Measurements from ENCODE around the gene RSPRY1.

- TF ChIP-seq POLR2AphosphoS2 (conservative IDR thresholded peaks at IDR 0.05; ENCODE audit: low read length) (no peak), CTCF (IDR thresholded peaks at IDR 0.05) (no peak), MAX (IDR thresholded peaks at IDR 0.05) (no peak), PBX3 (IDR thresholded peaks at IDR 0.05) (no peak), EP300 (IDR thresholded peaks at IDR 0.05) (no peak), REST (IDR thresholded peaks at IDR 0.05) (no peak), RAD21 (conservative IDR thresholded peaks at IDR 0.05 in 1 of 2, IDR thresholded peaks at IDR 0.05 in 1 of 2) (no peak), JUN (IDR thresholded peaks at IDR 0.05) (no peak), POLR2A (IDR thresholded peaks at IDR 0.05; ENCODE audit: low read length) (no peak), CHD4 (IDR thresholded peaks at IDR 0.05; ENCODE audit: borderline replicate concordance) (no peak), KDM1A (IDR thresholded peaks at IDR 0.05; ENCODE audit: low read depth) (no peak), CEBPB (IDR thresholded peaks at IDR 0.05) (no peak)
Measured at GRCh38 chr16:57239107-57239506, 53.0 kb downstream of the RSPRY1 start.
